ENCODE measurements around the gene MLLT1. TPM values are rescaled to one million over a fixed set of nuclear protein-coding genes. Genes with fewer than 3 reads are reported as not detected.
A peak's percentile ranks its signal among the peaks of the same experiment; 100 is the strongest.

Gene MLLT1
- total RNA-seq, 2 donors from 2014 or later, result 16.3 to 23.7 TPM

- Histone ChIP-seq H3K27me3 (no peaks in the 10 kb centered on the region), H3K4me1 (peaks cover 58% of the 10 kb centered on the region), H3K36me3 (replicated peaks in 1 of 2; ENCODE audit: insufficient read depth in 1 of 2, low read depth in 2 of 2) (no peaks in the 10 kb centered on the region), H3K9me3 (no peaks in the 10 kb centered on the region), H3K4me3 (no peak overlapping the region), H3K27ac (peak overlapping the region; percentile 58 to 74 (median 62))
- intact Hi-C loops (cut with DNase I), result loop anchor here (5.0 kb wide), 1 partner anchor 33 kb away; no protein-coding TSS in a partner anchor
- DNase-seq (peak in 3 of 4 donors; percentile 47 to 48 (median 47)), ATAC-seq (no peak)
- 50 to 55% methylated on average over 15 to 20 of the region's 21 CpGs for WGBS, 2 donors
- no peak for TF ChIP-seq POLR2A (IDR thresholded peaks at IDR 0.05)
Measured at GRCh38 chr19:6233827-6234511, 45.8 kb downstream of the MLLT1 start.

- peak; percentile 43 for ATAC-seq
Measured at GRCh38 chr19:6233056-6233826, 46.5 kb downstream of the MLLT1 start.

GRCh38 chr19:6232601-6233055, 47.1 kb downstream of the MLLT1 start:
- Histone ChIP-seq H3K27me3 (no peaks in the 10 kb centered on the region), H3K4me3 (no peak overlapping the region), H3K27ac (peak overlapping the region; percentile 58 to 74 (median 62)), H3K9me3 (no peaks in the 10 kb centered on the region), H3K36me3 (replicated peaks in 1 of 2; ENCODE audit: insufficient read depth in 1 of 2, low read depth in 2 of 2) (no peaks in the 10 kb centered on the region), H3K4me1 (peaks cover 44% of the 10 kb centered on the region)
- DNase-seq, result no peak
- intact Hi-C loops (cut with DNase I), result loop anchor here (5.0 kb wide), 1 partner anchor 35 kb away; no protein-coding TSS in a partner anchor
- no peak for TF ChIP-seq CTCF (IDR thresholded peaks at IDR 0.05)
- no peak for TF ChIP-seq POLR2A (IDR thresholded peaks at IDR 0.05)
- 66 to 69% methylated on average over 11 of the region's 11 CpGs for WGBS, 2 donors
- no peak for ATAC-seq

More at GRCh38 chr19:6233056-6233826, 46.5 kb downstream of the MLLT1 start:
- Histone ChIP-seq H3K4me3 (no peak overlapping the region), H3K4me1 (peaks cover 50% of the 10 kb centered on the region), H3K9me3 (no peaks in the 10 kb centered on the region), H3K36me3 (replicated peaks in 1 of 2; ENCODE audit: insufficient read depth in 1 of 2, low read depth in 2 of 2) (no peaks in the 10 kb centered on the region), H3K27ac (peak overlapping the region; percentile 58 to 74 (median 62)), H3K27me3 (no peaks in the 10 kb centered on the region)
- intact Hi-C loops (cut with DNase I), result loop anchor here (5.0 kb wide), 1 partner anchor 34 kb away; no protein-coding TSS in a partner anchor
- DNase-seq, result peak; percentile 58 to 81 (median 76)
- TF ChIP-seq POLR2A (IDR thresholded peaks at IDR 0.05) (no peak), CTCF (IDR thresholded peaks at IDR 0.05) (peak in 2 of 7 experiments; percentile 14 to 23)
- WGBS, 2 donors, result 19 to 36% methylated on average over 3 to 30 of the region's 30 CpGs

GRCh38 chr19:6230991-6231448, 48.8 kb downstream of the MLLT1 start:
- no peak for TF ChIP-seq CTCF (IDR thresholded peaks at IDR 0.05)
- TF ChIP-seq POLR2A (IDR thresholded peaks at IDR 0.05), result no peak
- Histone ChIP-seq H3K4me1 (peaks cover 28% of the 10 kb centered on the region), H3K9me3 (no peaks in the 10 kb centered on the region), H3K27me3 (no peaks in the 10 kb centered on the region), H3K4me3 (no peak overlapping the region), H3K27ac (no peak overlapping the region), H3K36me3 (replicated peaks in 1 of 2; ENCODE audit: insufficient read depth in 1 of 2, low read depth in 2 of 2) (no peaks in the 10 kb centered on the region)
- WGBS, 2 donors, result 81 to 90% methylated on average over 9 to 17 of the region's 17 CpGs
- intact Hi-C loops (cut with DNase I), result loop anchor here (5.0 kb wide), 1 partner anchor 36 kb away; no protein-coding TSS in a partner anchor
- ATAC-seq, result no peak
- no peak for DNase-seq
